Sigmoid colon (tissue), 4 donors: ENCODE results near the gene BACH1.

Source experiments
- CTCF ChIP-seq, 4 experiments: fragments of 450-650 bp in 3 of 4; fragments of 200-600 bp in 1 of 4; IDR thresholded peaks; one replicate each; pipeline ENCODE4 v1.5.1; 2016 to 2019; ENCODE audit warnings: antibody characterized with exemption in 4 of 4, mild to moderate bottlenecking in 3 of 4, moderate library complexity in 2 of 4
- EP300 ChIP-seq, 4 donors: sonication (generic); formaldehyde crosslinking; IDR thresholded peaks; one replicate each; pipeline ENCODE4 v1.6.1; 2017; ENCODE audit warnings: antibody characterized with exemption in 4 of 4

GRCh38 chr21:29309703-29310102 lies 11.0 kb downstream of the BACH1 start:
- TF ChIP-seq EP300 (IDR thresholded peaks at IDR 0.05) (no peak), CTCF (IDR thresholded peaks at IDR 0.05) (no peak)
